Skin of body (tissue), 2 donors: ENCODE measurements around the gene HMCN2. TPM values are rescaled to one million over a fixed set of nuclear protein-coding genes. Genes with fewer than 3 reads are reported as not detected.

Experiments used
- DNase-seq: peaks from one replicate; lab custom pipeline; 2025; lab: John Stamatoyannopoulos, UW
- total RNA-seq: library from RNA; depleted of rRNA; stranded (reverse); fragments of >200 nt; gene quantifications from one replicate; pipeline ENCODE4 v1.2.3, GENCODE V29; 2014

The HMCN2 gene
- total RNA-seq, 1 donor from 2014 or later, result 20.7 TPM

GRCh38 chr9:130465383-130466096 is 200.0 kb downstream of the HMCN2 start:
- DNase-seq, result no peak

DNA sequence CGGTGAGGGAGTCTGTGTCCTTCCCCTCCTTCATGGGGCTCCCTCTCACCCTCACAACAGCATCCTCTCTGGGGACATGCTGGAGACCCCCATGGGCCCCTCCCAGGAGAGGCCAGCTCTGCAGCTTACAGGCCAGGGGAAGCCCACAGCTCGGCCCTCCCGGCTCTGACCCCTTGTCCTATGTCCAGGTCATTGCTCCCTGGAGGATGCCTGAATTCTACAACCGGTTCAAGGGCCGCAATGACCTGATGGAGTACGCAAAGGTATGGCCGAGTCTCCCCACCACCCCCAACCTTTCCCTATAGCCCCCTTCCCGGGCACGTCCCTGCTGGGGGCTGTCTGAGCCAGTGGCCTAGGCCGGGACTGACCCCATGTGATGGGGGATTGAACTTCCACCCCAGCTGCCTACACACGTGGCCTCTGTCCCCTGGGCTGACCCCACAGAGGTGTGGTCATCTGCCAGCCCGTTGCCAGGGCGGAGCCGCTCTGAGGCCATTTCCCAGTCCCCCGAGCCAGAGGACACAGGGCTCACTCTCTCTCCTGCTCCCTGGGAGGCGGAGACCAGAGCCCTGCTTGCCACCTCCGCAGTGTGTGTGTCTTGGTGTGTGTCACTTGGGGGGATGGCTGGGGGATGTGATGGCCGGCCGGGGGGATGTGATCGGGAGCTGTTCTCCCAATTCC is 201.1 kb downstream of the HMCN2 start:
- no peak for DNase-seq

DNA sequence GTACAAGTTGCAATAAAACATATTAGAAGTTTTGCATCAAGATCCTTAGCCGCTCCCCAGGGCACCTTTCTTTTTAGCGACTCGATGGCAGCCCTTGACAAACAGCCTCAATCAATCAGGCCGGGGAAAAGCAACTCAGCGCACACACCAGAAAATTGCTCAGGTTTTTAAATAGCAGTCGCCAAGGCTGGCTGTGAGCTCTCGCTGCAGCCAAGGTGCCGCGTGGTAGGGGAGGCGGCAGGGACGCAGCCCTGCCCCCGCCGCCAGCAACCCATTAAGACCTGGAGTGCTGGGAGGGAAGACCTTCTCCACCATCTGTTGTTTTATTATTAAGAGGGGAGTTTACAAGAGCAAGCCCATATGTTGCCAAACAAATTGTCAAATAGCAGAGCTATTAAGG is 201.8 kb downstream of the HMCN2 start:
- DNase-seq, result no peak

DNA sequence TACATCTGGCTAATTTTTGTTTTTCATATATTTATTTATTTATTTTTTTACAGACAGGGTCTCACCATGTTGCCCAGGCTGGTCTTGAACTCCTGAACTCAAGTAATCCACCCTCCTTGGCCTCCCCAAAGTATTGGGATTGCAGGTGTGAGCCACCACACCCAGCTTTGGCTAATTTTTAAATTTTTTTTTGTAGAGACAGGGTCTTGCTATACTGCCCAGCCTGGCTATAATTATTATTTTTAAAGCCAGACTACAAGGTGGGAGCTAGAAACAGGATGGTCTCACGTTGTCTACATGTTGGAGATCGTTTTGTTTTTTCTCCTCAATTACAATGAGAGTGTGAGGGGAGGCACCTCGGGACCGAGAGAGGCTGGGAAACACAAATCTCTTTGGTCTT is 203.0 kb downstream of the HMCN2 start:
- DNase-seq, result no peak

DNA sequence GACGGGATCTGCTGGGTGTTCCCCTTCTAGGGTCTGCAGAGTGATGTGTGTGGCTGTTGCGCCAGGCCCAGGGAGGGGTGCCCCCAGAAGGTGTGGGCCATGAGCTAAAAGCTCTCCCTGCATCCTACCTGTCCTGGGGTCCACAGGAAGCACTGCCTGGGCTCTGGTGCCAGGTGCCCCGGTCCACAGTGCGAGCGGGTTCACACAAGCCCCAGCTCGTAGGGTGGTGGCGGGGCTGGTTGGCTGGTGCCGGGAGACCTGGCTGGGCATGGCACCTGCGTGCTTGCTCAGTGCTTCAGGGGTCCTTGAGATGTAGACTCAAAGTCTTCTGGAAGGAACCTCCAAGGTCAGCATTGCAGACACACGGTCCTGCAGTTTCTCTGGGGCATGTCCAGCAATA is 204.7 kb downstream of the HMCN2 start:
- DNase-seq, result no peak

DNA sequence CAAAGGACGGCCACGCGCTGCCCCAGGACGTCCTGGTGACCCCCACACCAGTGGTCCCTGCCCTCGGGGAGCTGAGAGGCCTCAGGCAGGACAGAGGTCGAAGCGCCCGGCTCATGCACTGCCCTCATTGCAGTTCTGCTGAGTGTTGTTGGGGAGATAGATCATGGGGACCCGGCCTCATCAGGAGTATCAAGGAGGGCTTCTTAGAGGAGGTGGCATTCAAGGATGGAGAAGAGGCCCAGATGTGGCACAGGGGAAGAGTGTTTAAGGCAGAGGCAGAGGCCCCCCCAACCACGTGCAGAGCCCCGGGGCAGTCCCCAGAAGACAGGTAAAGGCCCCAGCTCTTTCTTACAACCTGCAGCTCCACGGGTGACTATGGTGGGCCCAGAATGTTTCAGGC is 205.4 kb downstream of the HMCN2 start:
- no peak for DNase-seq

- no peak for DNase-seq
Measured at GRCh38 chr9:130471411-130472183, 206.0 kb downstream of the HMCN2 start.

GRCh38 chr9:130472184-130472705 is 206.7 kb downstream of the HMCN2 start:
- DNase-seq, result no peak

GRCh38 chr9:130473009-130473408 is 207.4 kb downstream of the HMCN2 start:
- no peak for DNase-seq

- DNase-seq, result no peak
Measured at GRCh38 chr9:130473566-130473965, 208.0 kb downstream of the HMCN2 start.

- no peak for DNase-seq
Measured at GRCh38 chr9:130474106-130474505, 208.5 kb downstream of the HMCN2 start.

GRCh38 chr9:130476151-130476730 is 210.7 kb downstream of the HMCN2 start:
- no peak for DNase-seq

GRCh38 chr9:130477564-130477963 is 212.0 kb downstream of the HMCN2 start:
- no peak for DNase-seq

DNA sequence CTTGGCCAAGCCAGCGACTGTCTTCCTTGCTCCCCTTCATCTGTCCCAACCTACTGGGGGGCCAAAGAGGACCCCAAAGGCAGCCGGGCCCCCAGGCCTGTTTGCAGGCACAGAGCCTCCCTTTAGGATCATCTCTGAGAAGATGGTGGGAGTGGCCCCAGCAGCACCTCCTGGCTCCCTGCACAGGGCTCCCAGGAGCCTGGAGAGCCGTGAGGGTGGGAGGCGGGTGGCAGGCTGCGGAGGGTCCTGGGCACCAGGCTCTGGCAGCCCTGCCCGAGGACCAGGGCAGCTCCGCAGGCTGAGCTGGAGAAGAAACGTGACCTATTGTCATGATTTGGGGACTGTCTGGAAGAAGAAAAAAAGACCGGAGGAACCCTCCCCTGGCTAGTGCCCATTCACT is 212.6 kb downstream of the HMCN2 start:
- DNase-seq, result no peak

DNA sequence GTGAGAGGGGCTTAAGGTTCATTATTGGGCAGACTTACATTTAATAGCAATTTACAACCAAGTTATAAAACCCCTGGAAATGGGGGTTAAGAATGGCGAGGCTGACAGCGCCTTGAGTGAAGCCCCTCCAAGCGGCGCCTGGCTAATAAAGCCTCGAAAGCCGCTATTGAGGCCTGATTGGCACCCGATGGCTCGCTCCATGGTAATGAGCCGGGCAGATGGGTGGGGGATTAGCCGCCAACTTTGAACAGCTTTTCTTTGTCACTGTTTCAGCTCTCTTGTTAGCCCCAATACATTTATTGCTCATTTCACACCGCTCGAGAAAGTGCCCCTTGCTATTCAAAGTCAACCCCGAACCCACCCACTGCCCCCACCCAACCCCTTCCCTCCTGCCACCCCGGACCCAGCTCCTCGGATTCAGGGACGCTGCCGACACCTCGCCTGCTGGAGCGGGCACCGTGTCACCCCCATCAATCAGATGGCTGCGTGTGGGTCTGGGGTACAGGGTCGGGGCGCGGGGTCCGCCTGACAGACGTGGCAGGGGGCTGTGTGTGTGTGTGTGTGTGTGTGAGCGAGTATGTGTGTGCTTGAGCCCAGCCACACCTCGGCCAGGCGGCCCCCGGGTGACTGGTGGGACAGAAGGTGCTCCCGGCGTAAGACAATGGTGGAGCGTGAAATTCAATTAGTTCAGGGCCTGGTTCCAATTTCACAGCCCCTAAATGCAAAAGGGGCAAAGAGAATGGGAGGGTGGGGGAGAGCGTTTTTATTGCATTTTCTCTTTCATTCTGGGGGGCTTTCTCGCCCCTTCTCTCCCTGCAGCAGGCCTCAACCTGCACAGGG is 213.4 kb downstream of the HMCN2 start:
- no peak for DNase-seq

DNA sequence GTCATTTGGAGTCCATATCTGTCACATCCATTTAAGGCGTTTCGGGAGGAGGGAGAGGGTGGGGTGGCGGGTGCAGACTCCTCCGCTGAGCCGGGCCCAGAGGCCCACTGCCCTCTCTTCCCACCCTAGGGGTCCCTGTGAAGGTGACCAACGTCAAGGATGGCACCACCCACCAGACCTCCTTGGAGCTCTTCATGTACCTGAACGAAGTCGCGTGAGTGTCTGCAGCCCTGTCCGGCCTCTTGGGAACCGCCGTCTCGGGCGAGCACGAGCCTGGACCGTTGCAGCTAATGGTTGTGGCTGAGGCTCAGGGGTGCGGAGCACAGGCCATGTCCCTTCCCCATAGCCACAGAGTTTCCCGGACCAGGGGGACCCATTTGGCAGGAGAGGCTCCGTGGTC is 214.0 kb downstream of the HMCN2 start:
- no peak for DNase-seq

- DNase-seq, result no peak
Measured at GRCh38 chr9:130480673-130481072, 215.1 kb downstream of the HMCN2 start.

DNA sequence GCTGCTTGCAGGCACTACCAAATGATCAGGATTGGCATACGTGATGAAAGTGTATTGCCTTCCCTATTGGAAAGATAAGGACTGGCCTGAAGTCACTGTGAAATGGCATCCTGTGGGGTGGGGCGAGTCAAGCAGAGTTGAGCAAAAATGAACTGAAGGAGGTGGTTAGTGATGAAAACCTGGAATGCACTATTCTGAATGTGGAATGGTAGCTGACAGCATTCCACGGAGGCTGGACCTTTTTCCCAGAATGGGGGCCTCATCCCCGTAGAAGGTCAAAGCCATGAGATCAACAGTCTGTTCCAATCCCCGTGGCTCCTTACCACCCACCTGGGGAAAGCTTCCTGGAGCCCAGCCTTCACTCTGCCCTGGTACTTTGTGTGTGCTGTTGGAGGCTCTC is 216.9 kb downstream of the HMCN2 start:
- no peak for DNase-seq

DNA sequence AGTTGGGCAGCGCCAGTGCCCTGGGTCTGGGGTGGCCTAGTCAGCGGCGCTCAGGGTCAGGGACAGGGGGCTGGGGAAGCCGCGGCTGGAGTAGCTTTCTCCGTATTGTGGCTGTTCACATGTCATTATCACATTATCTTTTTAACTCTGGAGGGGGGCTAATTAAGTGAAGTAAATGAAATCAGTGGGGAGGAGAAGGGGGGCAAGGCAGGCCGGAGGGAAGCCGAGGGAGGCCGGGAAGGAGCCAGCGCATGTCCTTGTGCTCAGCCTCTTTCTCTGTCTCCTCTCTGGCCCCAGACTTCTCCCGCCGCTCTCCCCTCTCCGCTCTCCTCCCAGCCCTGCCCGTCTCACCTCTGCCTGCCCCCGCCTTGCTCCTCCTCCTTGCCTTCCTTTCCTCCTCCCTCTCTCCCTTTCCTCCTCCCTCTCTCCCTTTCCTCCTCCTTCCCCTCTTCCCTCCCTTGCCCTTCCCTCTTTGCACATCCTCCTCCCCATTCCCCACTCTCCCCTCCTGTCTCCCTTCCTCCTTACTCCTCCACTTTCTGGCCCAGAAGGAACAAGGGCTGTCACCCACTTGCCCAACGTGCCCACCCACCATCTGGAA is 217.9 kb downstream of the HMCN2 start:
- no peak for DNase-seq
